K562 (cell line): ENCODE measurements around the gene NOSTRIN. TPM values are rescaled to one million over a fixed set of nuclear protein-coding genes. Genes with fewer than 3 reads are reported as not detected.

ENCODE experiments used
- CBFA2T3 ChIP-seq: fragments of 450-650 bp; IDR thresholded peaks from 2 replicates; pipeline ENCODE4 v1.6.1; 2017
- CEBPG ChIP-seq, 3 experiments: fragments of 200-800 bp in 1 of 3; sonication (Bioruptor generic) in 1 of 3; sonication (generic) in 1 of 3; formaldehyde crosslinking in 1 of 3; IDR thresholded peaks in 2 of 3; conservative IDR thresholded peaks in 1 of 3; 2 replicates each; pipeline versions ENCODE4 v1.6.1 to v1.8.0; 2016 to 2022; ENCODE audit warnings: missing compliant biosample characterization in 2 of 3, missing genetic modification characterization in 2 of 3, mild to moderate bottlenecking in 1 of 3, missing genetic modification reagents in 1 of 3
- CREM ChIP-seq: IDR thresholded peaks from 2 replicates; pipeline ENCODE4 v1.6.1; 2014; ENCODE audit warnings: antibody characterized with exemption, low read depth
- DPF2 ChIP-seq: fragments of 450-650 bp; IDR thresholded peaks from 2 replicates; pipeline ENCODE4 v1.6.1; 2016
- EHMT2 ChIP-seq: fragments of 450-650 bp; IDR thresholded peaks from 2 replicates; pipeline ENCODE4 v1.6.1; 2018; ENCODE audit warnings: antibody characterized with exemption
- ETV1 ChIP-seq: fragments of 450-650 bp; conservative IDR thresholded peaks from 2 replicates; pipeline ENCODE4 v1.6.1; 2016; ENCODE audit warnings: missing genetic modification characterization, control low read depth, low read depth, missing compliant biosample characterization
- FOXJ2 ChIP-seq: fragments of 200-800 bp; sonication (Bioruptor generic); IDR thresholded peaks from 2 replicates; pipeline ENCODE4 v1.6.1; 2016; ENCODE audit warnings: missing genetic modification characterization, missing compliant biosample characterization
- FOXJ3 ChIP-seq: sonication (generic); formaldehyde crosslinking; IDR thresholded peaks from 2 replicates; pipeline ENCODE4 v1.4.0; 2020; ENCODE audit warnings: mild to moderate bottlenecking, missing genetic modification reagents
- GABPA ChIP-seq: fragments of 200-800 bp; sonication (Bioruptor generic); conservative IDR thresholded peaks from 2 replicates; pipeline ENCODE4 v1.6.1; 2016; ENCODE audit warnings: low read depth, missing genetic modification characterization, missing compliant biosample characterization
- HDAC8 ChIP-seq: fragments of 450-650 bp; IDR thresholded peaks from 2 replicates; pipeline ENCODE4 v1.6.1; 2016; ENCODE audit warnings: mild to moderate bottlenecking, missing genetic modification characterization, moderate library complexity, missing compliant biosample characterization
- ID3 ChIP-seq, 2 experiments: fragments of 250-450 bp in 1 of 2; fragments of 450-650 bp in 1 of 2; sonication (Bioruptor Pico) in 1 of 2; IDR thresholded peaks; 2 replicates each; pipeline versions ENCODE4 v1.6.1 to v1.8.0; 2016 to 2021; ENCODE audit warnings: mild to moderate bottlenecking in 2 of 2, moderate library complexity in 2 of 2, missing compliant biosample characterization in 1 of 2, missing genetic modification characterization in 1 of 2
- LCOR ChIP-seq: sonication (generic); formaldehyde crosslinking; IDR thresholded peaks from 2 replicates; pipeline ENCODE4 v1.8.0; 2022; ENCODE audit warnings: mild to moderate bottlenecking, missing genetic modification reagents
- MBD2 ChIP-seq: sonication (generic); IDR thresholded peaks from 2 replicates; pipeline ENCODE4 v1.6.1; 2016; ENCODE audit warnings: low read depth, borderline replicate concordance
- MCM2 ChIP-seq: fragments of 450-650 bp; IDR thresholded peaks from 2 replicates; pipeline ENCODE4 v1.6.1; 2017; ENCODE audit warnings: low read depth, mild to moderate bottlenecking
- MECOM ChIP-seq: fragments of 250-450 bp; sonication (Bioruptor Pico); IDR thresholded peaks from 2 replicates; pipeline ENCODE4 v1.8.0; 2022; ENCODE audit warnings: inconsistent platforms
- NCOA6 ChIP-seq: fragments of 450-650 bp; IDR thresholded peaks from 2 replicates; pipeline ENCODE4 v1.6.1; 2017; ENCODE audit warnings: mild to moderate bottlenecking
- NFE2 ChIP-seq: IDR thresholded peaks from 2 replicates; pipeline ENCODE4 v1.6.1; 2014; ENCODE audit warnings: antibody characterized with exemption, low read depth
- PHF21A ChIP-seq: fragments of 450-650 bp; IDR thresholded peaks from 2 replicates; pipeline ENCODE4 v1.6.1; 2017; ENCODE audit warnings: low read depth, borderline replicate concordance
- PML ChIP-seq: IDR thresholded peaks from 2 replicates; pipeline ENCODE4 v1.6.1; 2012; ENCODE audit warnings: low read length, inconsistent platforms
- POLR2H ChIP-seq: IDR thresholded peaks from 2 replicates; pipeline ENCODE4 v1.6.1; 2016; ENCODE audit warnings: missing genetic modification characterization, low read depth, mild to moderate bottlenecking, control low read depth, missing compliant biosample characterization, moderate library complexity
- PYGO2 ChIP-seq: fragments of 450-650 bp; IDR thresholded peaks from 2 replicates; pipeline ENCODE4 v1.6.1; 2016; ENCODE audit warnings: mild to moderate bottlenecking, missing genetic modification characterization, moderate library complexity, missing compliant biosample characterization
- RAD21 ChIP-seq, 2 experiments: fragments of 250-450 bp in 1 of 2; fragments of 450-650 bp in 1 of 2; sonication (Bioruptor Pico) in 1 of 2; formaldehyde crosslinking in 1 of 2; IDR thresholded peaks in 1 of 2; conservative IDR thresholded peaks in 1 of 2; 2 replicates each; pipeline versions ENCODE4 v1.4.0 to v1.8.0; 2020 to 2022; ENCODE audit warnings: mild to moderate bottlenecking in 2 of 2, moderate library complexity in 1 of 2
- SAFB2 ChIP-seq: fragments of 200-400 bp; formaldehyde crosslinking; IDR thresholded peaks from 2 replicates; pipeline ENCODE4 v1.6.1; 2018; ENCODE audit warnings: borderline replicate concordance, low read length, low read depth, moderate library complexity; ENCODE audit not compliant: severe bottlenecking
- SMAD3 ChIP-seq: fragments of 450-650 bp; formaldehyde crosslinking; conservative IDR thresholded peaks from 2 replicates; pipeline ENCODE4 v1.4.0; 2020; ENCODE audit warnings: mild to moderate bottlenecking
- SMAD4 ChIP-seq: fragments of 250-450 bp; sonication (Bioruptor Pico); conservative IDR thresholded peaks from 2 replicates; pipeline ENCODE4 v1.8.0; 2021; ENCODE audit warnings: inconsistent platforms, mild to moderate bottlenecking, moderate library complexity
- SMARCA4 ChIP-seq: fragments of 450-650 bp; IDR thresholded peaks from 2 replicates; pipeline ENCODE4 v1.6.1; 2016
- SNIP1 ChIP-seq: fragments of 450-650 bp; IDR thresholded peaks from 2 replicates; pipeline ENCODE4 v1.7.1; 2017; ENCODE audit warnings: low read depth, mild to moderate bottlenecking
- TEAD1 ChIP-seq, 2 experiments: fragments of 450-650 bp in 1 of 2; sonication (generic) in 1 of 2; formaldehyde crosslinking; IDR thresholded peaks; 2 replicates each; pipeline versions ENCODE4 v1.4.0 to v1.8.0; 2020 to 2022; ENCODE audit warnings: mild to moderate bottlenecking in 2 of 2, missing genetic modification reagents in 1 of 2
- ZFP36 ChIP-seq: fragments of 150-350 bp; IDR thresholded peaks from 2 replicates; pipeline ENCODE4 v1.6.1; 2018; ENCODE audit warnings: low read length, low read depth; ENCODE audit not compliant: partially characterized antibody
- ZKSCAN1 ChIP-seq: fragments of 150-350 bp; IDR thresholded peaks from 2 replicates; pipeline ENCODE4 v1.6.1; 2016; ENCODE audit warnings: low read depth, low read length
- ZNF217 ChIP-seq: sonication (generic); formaldehyde crosslinking; IDR thresholded peaks from 2 replicates; pipeline ENCODE4 v1.8.0; 2022; ENCODE audit warnings: mild to moderate bottlenecking, missing genetic modification reagents
- ZNF584 ChIP-seq: fragments of 200-800 bp; sonication (Bioruptor generic); IDR thresholded peaks from 2 replicates; pipeline ENCODE4 v1.6.1; 2016; ENCODE audit warnings: low read depth, mild to moderate bottlenecking, missing genetic modification characterization, missing compliant biosample characterization
- ZNF766 ChIP-seq: fragments of 200-800 bp; sonication (Bioruptor generic); conservative IDR thresholded peaks from 2 replicates; pipeline ENCODE4 v1.6.1; 2016; ENCODE audit warnings: missing genetic modification characterization, missing compliant biosample characterization
- polyA plus RNA-seq, 8 experiments: library from polyadenylated mRNA; depleted of rRNA in 4 of 8; stranded (reverse) in 5 of 8; unstranded in 3 of 8; fragments of >200 nt; fragmentation: Nextera tagmentation in 2 of 8; fragmentation: Illumina TruSeq in 1 of 8; extraction: Ambion mirVana in 2 of 8; extraction: Trizol in 1 of 8; gene quantifications; 2 replicates each; pipeline versions ENCODE4 v1.2.1 to v1.2.3, GENCODE V29; 2011 to 2014; ENCODE audit warnings: inconsistent platforms in 1 of 8, missing spikeins in 1 of 8
- total RNA-seq, 7 experiments: library from RNA; depleted of rRNA in 6 of 7; stranded (reverse); fragments of >200 nt in 6 of 7; fragmentation: Illumina TruSeq in 2 of 7; extraction: Trizol in 2 of 7; gene quantifications; 2 replicates each; pipeline versions ENCODE4 v1.2.1 to v1.2.3, GENCODE V29; 2011 to 2021; ENCODE audit warnings: low replicate concordance in 1 of 7

NOSTRIN gene
- total and polyA plus RNA-seq, 9 of the 15 experiments (the other 6 are each of a cell fraction or from before 2014, with no cell fraction given) = 26.7 to 82.9 (median 56.3) TPM

- TF ChIP-seq SAFB2 (no peak), EHMT2 (0 out of 2 replicates have a peak, but pooled peaks have one; percentile 54), FOXJ3 (no peak), ZKSCAN1 (no peak), HDAC8 (tag) (no peak), ETV1 (tag) (peak; percentile 86), PYGO2 (tag) (no peak), SMAD4 (CRISPR knock-in tag) (peak; percentile 92), SMAD3 (0 out of 2 replicates have a peak, but pooled peaks have one; percentile 31), ZNF584 (peak; percentile 28; the same call in 1 of the 2 replicates), CREM (0 out of 2 replicates have a peak, but pooled peaks have one; percentile 33), ZFP36 (no peak), POLR2H (tag) (peak; percentile 33; the same call in 1 of the 2 replicates), CEBPG (CRISPR knock-in tag; IDR thresholded peaks at IDR 0.05) (no peak), CEBPG (tag; conservative IDR thresholded peaks at IDR 0.05 in 1 of 2, IDR thresholded peaks at IDR 0.05 in 1 of 2) (0 out of 4 replicates have a peak, but pooled peaks of 1 of the 2 experiments have one; percentile 6), LCOR (CRISPR knock-in tag) (no peak), PHF21A (no peak), SMARCA4 (peak; percentile 59; the same call in 1 of the 2 replicates), NFE2 (no peak), TEAD1 (CRISPR knock-in tag; IDR thresholded peaks at IDR 0.05) (no peak), GABPA (tag) (peak; percentile 78), MBD2 (no peak), FOXJ2 (tag) (no peak), SNIP1 (no peak), MECOM (CRISPR knock-in tag) (no peak), NCOA6 (no peak), ZNF766 (CRISPR knock-in tag) (0 out of 2 replicates have a peak, but pooled peaks have one; percentile 19), ZNF217 (CRISPR knock-in tag) (no peak), PML (no peak), CBFA2T3 (peak; percentile 44; the same call in 1 of the 2 replicates), MCM2 (no peak), RAD21 (CRISPR knock-in tag; conservative IDR thresholded peaks at IDR 0.05 in 1 of 2, IDR thresholded peaks at IDR 0.05 in 1 of 2) (0 out of 4 replicates have a peak, but pooled peaks of 1 of the 2 experiments have one; percentile 7), ID3 (CRISPR knock-in tag; IDR thresholded peaks at IDR 0.05) (no peak), ID3 (tag; IDR thresholded peaks at IDR 0.05) (no peak), DPF2 (peak; percentile 57)
These were observed 45.2 kb upstream of the NOSTRIN start (continued) for GRCh38 chr2:168757223-168757622.
